ENCODE results near the gene ANGPT4.
"Not testable (repeated sequence)": the region's sequence is repeated elsewhere in the genome, so short reads cannot be mapped to it uniquely, and the experiment has no call there.

Gene ANGPT4

GRCh38 chr20:830011-830521, 86.1 kb downstream of the ANGPT4 start:
- no peak for TF ChIP-seq CTCF (IDR thresholded peaks at IDR 0.05; ENCODE audit: insufficient read depth, low read depth, low read length, missing control alignments)
- DNase-seq (ENCODE audit: low read depth): no peak
- no peak overlapping the region for H3K4me3 ChIP-seq (ENCODE audit: low read depth, low read length)

- DNase-seq (ENCODE audit: low read depth): no peak
- no peak for TF ChIP-seq CTCF (IDR thresholded peaks at IDR 0.05; ENCODE audit: insufficient read depth, low read depth, low read length, missing control alignments)
- H3K4me3 ChIP-seq (ENCODE audit: low read depth, low read length): no peak overlapping the region
These were observed 86.6 kb downstream of the ANGPT4 start for GRCh38 chr20:829551-829950.

DNA sequence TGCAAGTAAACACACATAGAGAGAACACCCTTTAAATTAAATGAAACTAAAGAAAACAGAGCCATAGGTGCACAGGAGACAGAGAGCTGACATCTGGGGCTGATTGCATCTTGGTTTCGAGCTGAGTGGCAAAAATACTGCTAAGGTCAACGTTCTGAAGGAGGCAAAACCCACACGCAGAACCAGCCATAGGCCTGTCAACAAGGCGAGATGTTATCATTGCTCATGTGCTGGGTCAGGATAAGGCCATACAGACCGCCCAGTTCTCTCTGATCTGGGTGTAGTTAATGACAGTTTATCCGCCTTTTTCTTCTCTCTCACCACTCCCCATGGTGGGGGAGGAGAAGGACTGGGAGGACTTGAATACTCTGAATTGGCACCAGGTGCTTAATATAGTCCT, 87.1 kb downstream of the ANGPT4 start:
- no peak for DNase-seq (ENCODE audit: low read depth)
- H3K4me3 ChIP-seq (ENCODE audit: low read depth, low read length): no peak overlapping the region
- TF ChIP-seq CTCF (IDR thresholded peaks at IDR 0.05; ENCODE audit: insufficient read depth, low read depth, low read length, missing control alignments): no peak

GRCh38 chr20:827981-828380, 88.2 kb downstream of the ANGPT4 start:
- not testable (repeated sequence) for H3K4me3 ChIP-seq (ENCODE audit: low read depth, low read length); DNase-seq (ENCODE audit: low read depth)

- no peak for DNase-seq (ENCODE audit: low read depth)
- H3K4me3 ChIP-seq (ENCODE audit: low read depth, low read length): no peak overlapping the region
- no peak for TF ChIP-seq CTCF (IDR thresholded peaks at IDR 0.05; ENCODE audit: insufficient read depth, low read depth, low read length, missing control alignments)
These were observed 89.3 kb downstream of the ANGPT4 start for GRCh38 chr20:826695-827323.

- TF ChIP-seq CTCF (IDR thresholded peaks at IDR 0.05; ENCODE audit: insufficient read depth, low read depth, low read length, missing control alignments): no peak
- no peak overlapping the region for H3K4me3 ChIP-seq (ENCODE audit: low read depth, low read length)
- no peak for DNase-seq (ENCODE audit: low read depth)
These were observed 90.3 kb downstream of the ANGPT4 start for GRCh38 chr20:825710-826421.

DNA sequence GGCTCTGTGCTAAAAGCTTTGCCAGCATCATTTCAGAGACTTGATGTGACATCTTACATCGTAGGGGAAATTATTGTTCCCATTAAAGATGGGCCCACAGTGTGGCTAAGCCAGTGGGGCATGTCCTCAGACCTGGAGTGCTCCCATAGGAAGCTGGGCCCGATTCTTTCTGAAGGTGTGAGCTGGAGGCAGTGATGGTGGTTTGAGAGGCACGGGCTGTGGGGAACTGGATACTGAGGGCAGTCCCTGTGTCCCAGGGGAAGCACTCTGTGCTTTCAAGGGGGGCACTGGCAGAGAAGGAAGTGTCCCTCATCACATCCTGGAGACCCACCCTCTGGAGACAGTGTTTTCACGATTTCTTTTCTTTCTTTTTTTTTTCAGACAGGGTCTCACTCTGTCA, 91.2 kb downstream of the ANGPT4 start:
- no peak for TF ChIP-seq CTCF (IDR thresholded peaks at IDR 0.05; ENCODE audit: insufficient read depth, low read depth, low read length, missing control alignments)
- H3K4me3 ChIP-seq (ENCODE audit: low read depth, low read length): no peak overlapping the region
- no peak for DNase-seq (ENCODE audit: low read depth)

Measured in GM12865 (cell line).